Panc1 (cell line): ENCODE data around the gene GMPR. TPM values are rescaled to one million over a fixed set of nuclear protein-coding genes. Genes with fewer than 3 reads are reported as not detected.
"Not testable (repeated sequence)": the region's sequence is repeated elsewhere in the genome, so short reads cannot be mapped to it uniquely, and the experiment has no call there.

Experiments
- ATAC-seq: fragments of 200-7000 bp; cut with Tn5 transposase; 2 replicates; pipeline ENCODE4 v1.9.1; 2020; ENCODE audit warnings: mild to moderate bottlenecking, moderate library complexity
- BruUV-seq: library from RNA; stranded (reverse); fragments of 400-500 nt; replicated peaks from 2 replicates; lab custom pipeline; 2021; lab: Mats Ljungman, UMichigan
- CTCF ChIA-PET: fragments of 300-600 bp; sonication (Branson Sonifier 250); formaldehyde crosslinking; loops from one replicate; lab custom pipeline; 2022; ENCODE audit warnings: antibody characterized with exemption; lab: Charles Lee
- POLR2A ChIA-PET: fragments of 300-600 bp; sonication (Branson Sonifier 250); formaldehyde crosslinking; loops from one replicate; lab custom pipeline; 2022; ENCODE audit warnings: antibody characterized with exemption; lab: Charles Lee
- DNase-seq: peaks from one replicate; pipeline ENCODE4 v3.0.0-alpha.2; 2010; ENCODE audit warnings: low read depth, low spot score
- H3K27ac ChIP-seq: 2 replicates; pipeline ENCODE4 v1.5.1; 2011; ENCODE audit warnings: mild to moderate bottlenecking, low read length, inconsistent platforms
- H3K27me3 ChIP-seq: fragments of 200-500 bp; sonication (Bioruptor generic); 2 replicates; pipeline ENCODE4 v1.6.0; 2014; ENCODE audit warnings: low read length, inconsistent platforms; ENCODE audit not compliant: control insufficient read depth, insufficient read depth
- H3K36me3 ChIP-seq: fragments of 200-500 bp; sonication (Bioruptor generic); 2 replicates; pipeline ENCODE4 v1.5.1; 2014; ENCODE audit warnings: inconsistent platforms, mild to moderate bottlenecking, low read length, moderate library complexity; ENCODE audit not compliant: control insufficient read depth, insufficient read depth
- H3K4me1 ChIP-seq: 2 replicates; pipeline ENCODE4 v1.5.1; 2011; ENCODE audit warnings: inconsistent platforms, mild to moderate bottlenecking, low read length, moderate library complexity; ENCODE audit not compliant: control insufficient read depth, insufficient read depth
- H3K4me3 ChIP-seq, 2 experiments: 2 replicates each; pipeline ENCODE4 v1.5.1; 2011 to 2012; ENCODE audit warnings: low read depth in 2 of 2, low read length in 2 of 2, mild to moderate bottlenecking in 2 of 2, inconsistent platforms in 1 of 2, moderate library complexity in 1 of 2
- H3K9me3 ChIP-seq: fragments of 200-500 bp; sonication (Bioruptor generic); 2 replicates; pipeline ENCODE4 v1.5.1; 2014; ENCODE audit warnings: low read depth, mild to moderate bottlenecking, inconsistent platforms, low read length, moderate library complexity; ENCODE audit not compliant: control insufficient read depth, insufficient read depth
- CTCF ChIP-seq: fragments of 450-650 bp; IDR thresholded peaks from 2 replicates; pipeline ENCODE4 v1.5.1; 2017; ENCODE audit warnings: mild to moderate bottlenecking
- POLR2AphosphoS5 ChIP-seq: IDR thresholded peaks from 2 replicates; pipeline ENCODE4 v1.6.1; 2012; ENCODE audit warnings: mild to moderate bottlenecking, low read depth, low read length, moderate library complexity
- REST ChIP-seq, 2 experiments: IDR thresholded peaks; 2 replicates each; pipeline ENCODE4 v1.6.1; 2011 to 2012; ENCODE audit warnings: low read depth in 2 of 2, control low read depth in 1 of 2, low read length in 1 of 2, mild to moderate bottlenecking in 1 of 2, moderate library complexity in 1 of 2; ENCODE audit not compliant: insufficient read depth in 1 of 2
- SIN3A ChIP-seq: IDR thresholded peaks from 2 replicates; pipeline ENCODE4 v1.6.1; 2012; ENCODE audit warnings: low read depth, mild to moderate bottlenecking, low read length, moderate library complexity, borderline replicate concordance; ENCODE audit not compliant: insufficient read depth
- TCF7L2 ChIP-seq: IDR thresholded peaks from 2 replicates; pipeline ENCODE4 v1.6.1; 2011; ENCODE audit warnings: mild to moderate bottlenecking, low read depth, low read length, inconsistent platforms
- in situ Hi-C: cut with HindIII; loops from 2 replicates; pipeline ENCODE4 v1.10.0; 2016; ENCODE audit warnings: low sequenced_read_pairs, low pct_unique_long_range_greater_than_20kb
- intact Hi-C: fragments of 100-400 bp; cut with micrococcal nuclease; formaldehyde crosslinking; loops from one replicate; pipeline ENCODE4 v1.10.0; 2022; ENCODE audit not compliant: unreplicated experiment
- total RNA-seq: library from RNA; stranded (reverse); gene quantifications from one replicate; pipeline ENCODE4 v1.2.1, GENCODE V29; 2021; ENCODE audit not compliant: unreplicated experiment

Gene GMPR
- total RNA-seq, 1 experiment from 2014 or later = 3.5 TPM

GRCh38 chr6:16223362-16223761, 15.0 kb upstream of the GMPR start:
- ChIA-PET POLR2A (no interaction called here), CTCF (no interaction called here)
- no peaks in the 10 kb centered on the region; the same call in 1 of the 2 replicates for H3K27me3 ChIP-seq
- no peaks in the 10 kb centered on the region for H3K36me3 ChIP-seq
- no peak for ATAC-seq
- no peak for TF ChIP-seq CTCF
- TF ChIP-seq SIN3A = no peak
- TF ChIP-seq REST (IDR thresholded peaks at IDR 0.05; ENCODE audit: insufficient read depth in 1 of 2, low read depth in 2 of 2, low read length in 1 of 2) = no peak
- H3K4me3 ChIP-seq = no peak overlapping the region
- H3K27ac ChIP-seq = no peak overlapping the region
- intact Hi-C loops (no loop called here), in situ Hi-C loops (no loop called here)
- no peaks in the 10 kb centered on the region for H3K4me1 ChIP-seq
- no peak for DNase-seq
- H3K9me3 ChIP-seq = no peaks in the 10 kb centered on the region
- BruUV-seq = no TSS peak

GRCh38 chr6:16224409-16224808, 14.0 kb upstream of the GMPR start:
- H3K4me3 ChIP-seq = no peak overlapping the region
- DNase-seq = no peak
- no TSS peak for BruUV-seq
- H3K36me3 ChIP-seq = no peaks in the 10 kb centered on the region
- ATAC-seq = no peak
- H3K9me3 ChIP-seq = no peaks in the 10 kb centered on the region
- H3K4me1 ChIP-seq = peaks cover 3% of the 10 kb centered on the region; the same call in 1 of the 2 replicates
- POLR2A ChIA-PET = no interaction called here
- no peak for TF ChIP-seq TCF7L2
- TF ChIP-seq REST (IDR thresholded peaks at IDR 0.05; ENCODE audit: insufficient read depth in 1 of 2, low read depth in 2 of 2, low read length in 1 of 2) = no peak
- TF ChIP-seq POLR2AphosphoS5 = no peak
- no peak for TF ChIP-seq SIN3A
- no peak for TF ChIP-seq CTCF
- peaks cover 3% of the 10 kb centered on the region; the same call in 1 of the 2 replicates for H3K27me3 ChIP-seq
- CTCF ChIA-PET = no interaction called here
- H3K27ac ChIP-seq = no peak overlapping the region
- intact Hi-C loops (no loop called here), in situ Hi-C loops (no loop called here)

- H3K4me1 ChIP-seq, intact Hi-C loops, H3K4me3 ChIP-seq, H3K27ac ChIP-seq, H3K36me3 ChIP-seq, in situ Hi-C loops, ATAC-seq, H3K27me3 ChIP-seq, DNase-seq, CTCF ChIA-PET, BruUV-seq, H3K9me3 ChIP-seq, POLR2A ChIA-PET: not testable (repeated sequence)
Measured at GRCh38 chr6:16225062-16225731, 13.2 kb upstream of the GMPR start.
